Retina (tissue), 1 donor: ENCODE data around the gene POLR2E.

Source experiments
- DNase-seq: peaks from one replicate; pipeline ENCODE4 v3.0.0-alpha.2; 2016

The POLR2E gene

DNA sequence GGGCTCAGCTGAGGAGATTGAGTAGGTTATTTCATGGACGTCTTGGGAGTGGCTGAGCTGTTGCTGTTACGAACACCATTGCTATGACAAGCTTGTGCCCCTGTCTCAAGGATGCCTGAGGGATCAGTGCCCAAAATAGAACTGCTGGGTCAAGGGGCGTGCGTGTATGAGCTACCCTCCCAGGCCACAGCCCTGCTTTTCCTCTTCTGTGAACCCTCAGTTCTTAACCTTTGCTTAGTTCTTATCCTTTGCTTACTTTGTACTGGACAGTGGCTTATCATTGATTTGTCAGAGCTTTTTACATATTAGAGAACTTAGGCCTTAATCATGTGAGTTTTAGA is 19.2 kb downstream of the POLR2E start:
- no peak for DNase-seq

DNA sequence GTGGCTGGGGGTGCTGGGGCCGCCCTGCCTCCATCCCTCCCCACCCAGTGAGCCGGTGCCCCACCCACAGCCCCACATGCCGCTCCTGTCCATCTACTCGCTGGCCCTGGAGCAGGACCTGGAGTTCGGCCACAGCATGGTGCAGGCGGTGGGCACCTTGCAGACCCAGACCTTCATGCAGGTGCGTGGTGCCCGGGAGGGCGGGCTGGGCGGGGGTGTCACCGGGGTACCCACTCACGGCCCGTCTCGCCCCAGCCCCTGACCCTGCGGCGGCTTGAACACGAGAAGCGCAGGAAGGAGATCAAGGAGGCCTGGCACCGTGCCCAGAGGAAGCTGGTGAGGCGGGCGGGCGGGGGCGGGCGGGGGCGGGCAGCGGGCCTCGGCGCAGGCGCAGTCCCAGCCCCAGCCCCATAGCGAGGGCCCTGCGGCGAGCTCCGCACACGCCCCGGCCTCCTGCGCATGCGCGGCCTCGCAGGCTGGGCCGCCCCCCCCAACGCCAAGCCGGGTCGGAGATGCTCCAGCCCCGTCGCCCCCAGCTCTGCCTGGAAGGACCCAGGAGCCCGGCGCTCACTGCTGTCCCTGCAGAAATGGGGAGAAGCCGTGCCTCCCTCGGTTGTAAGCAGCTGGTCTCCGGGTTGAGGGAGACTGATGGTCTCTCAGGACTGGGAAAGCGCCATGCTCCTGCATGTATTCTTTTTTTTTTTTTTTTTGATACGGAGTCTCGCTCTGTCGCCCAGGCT is 20.5 kb downstream of the POLR2E start:
- no peak for DNase-seq

DNA sequence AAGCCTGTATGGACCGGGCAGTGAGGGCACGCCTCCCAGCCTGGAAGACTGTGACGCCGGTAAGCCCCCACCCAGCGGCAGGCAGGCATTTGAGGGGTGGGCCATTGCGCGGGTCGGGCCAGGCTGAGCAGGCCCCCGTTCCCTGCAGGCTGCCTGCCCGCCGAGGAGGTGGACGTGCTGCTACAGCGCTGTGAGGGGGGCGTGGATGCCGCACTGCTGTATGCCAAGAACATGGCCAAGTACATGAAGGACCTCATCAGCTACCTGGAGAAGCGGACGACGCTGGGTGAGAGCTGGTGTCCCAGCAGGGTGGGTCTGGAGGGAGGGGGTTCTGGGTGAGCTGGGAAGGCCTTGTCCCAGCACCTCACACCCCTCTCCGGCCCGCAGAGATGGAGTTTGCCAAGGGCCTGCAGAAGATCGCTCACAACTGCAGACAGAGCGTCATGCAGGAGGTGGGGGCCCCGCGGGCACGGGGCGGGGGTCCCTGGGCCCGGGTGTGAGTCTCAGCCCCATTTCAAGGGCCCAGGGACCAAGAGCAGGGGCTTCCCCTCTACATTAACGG is 21.1 kb downstream of the POLR2E start:
- no peak for DNase-seq

DNA sequence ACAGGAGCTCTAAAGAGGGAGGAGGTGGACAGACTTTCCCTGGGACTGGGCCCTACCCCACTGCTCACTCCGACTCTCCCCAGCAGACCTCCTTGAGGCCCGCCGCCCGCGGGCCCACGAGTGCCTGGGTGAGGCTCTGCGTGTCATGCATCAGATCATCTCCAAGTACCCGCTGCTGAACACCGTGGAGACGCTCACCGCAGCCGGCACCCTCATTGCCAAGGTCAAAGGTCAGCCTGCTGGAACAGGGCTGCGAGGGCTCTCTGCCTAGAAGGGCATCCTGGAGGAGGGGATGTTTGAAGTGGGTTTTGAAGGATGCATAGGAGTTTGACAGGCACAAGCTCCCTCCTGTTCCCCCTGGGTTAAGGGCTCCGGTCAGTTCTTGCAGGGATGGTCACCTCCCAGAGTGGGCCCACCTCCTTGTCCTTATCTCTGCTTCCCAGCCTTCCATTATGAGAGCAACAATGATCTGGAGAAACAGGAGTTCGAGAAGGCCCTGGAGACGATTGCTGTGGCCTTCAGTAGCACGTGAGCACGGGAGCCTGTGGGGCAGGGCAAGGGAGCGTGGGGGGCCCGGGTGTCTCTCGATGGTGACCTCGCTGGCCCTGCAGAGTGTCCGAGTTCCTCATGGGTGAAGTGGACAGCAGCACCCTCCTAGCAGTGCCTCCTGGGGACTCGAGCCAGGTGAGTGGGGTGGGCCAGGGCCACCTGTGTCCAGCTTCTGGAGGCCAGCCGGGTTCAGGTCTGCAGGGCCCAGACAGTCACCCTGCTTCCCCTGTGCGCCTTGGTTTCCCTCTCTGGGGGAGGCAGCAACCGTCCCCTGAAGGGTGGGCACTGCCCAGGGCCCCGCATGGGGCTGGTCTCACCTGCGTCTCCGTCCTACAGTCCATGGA is 21.9 kb downstream of the POLR2E start:
- DNase-seq: no peak

DNA sequence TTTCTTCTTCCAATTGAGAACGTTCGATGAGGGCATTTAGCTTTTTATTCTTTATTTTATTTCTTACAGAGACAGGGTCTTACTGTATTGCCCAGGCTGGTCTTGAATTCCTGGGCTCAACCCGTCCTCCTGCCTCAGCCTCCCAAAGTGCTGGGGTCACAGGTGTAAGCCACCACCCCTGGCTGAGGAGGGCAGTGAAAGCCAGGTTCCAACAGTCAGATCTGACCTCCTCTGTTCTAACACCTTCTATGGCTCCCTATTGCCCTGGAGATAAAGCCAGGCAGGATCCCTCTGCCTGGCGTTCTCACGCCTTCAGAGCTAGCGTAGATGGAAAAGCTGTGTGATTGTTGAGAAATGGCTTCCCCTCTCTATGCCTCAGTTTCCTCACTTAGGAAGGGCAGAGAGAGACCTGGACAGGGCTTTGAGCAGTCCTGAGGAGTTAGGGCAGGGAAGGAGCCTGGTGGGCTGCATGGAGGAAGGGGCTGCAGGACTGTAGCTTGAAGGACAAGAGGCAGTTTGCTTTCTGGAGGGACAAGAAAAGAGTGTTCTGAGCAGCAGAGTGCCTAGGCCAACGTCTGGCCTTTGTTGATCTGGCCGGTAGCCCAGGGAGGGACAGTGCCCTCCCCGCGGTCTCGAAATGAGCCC is 22.7 kb downstream of the POLR2E start:
- no peak for DNase-seq

DNA sequence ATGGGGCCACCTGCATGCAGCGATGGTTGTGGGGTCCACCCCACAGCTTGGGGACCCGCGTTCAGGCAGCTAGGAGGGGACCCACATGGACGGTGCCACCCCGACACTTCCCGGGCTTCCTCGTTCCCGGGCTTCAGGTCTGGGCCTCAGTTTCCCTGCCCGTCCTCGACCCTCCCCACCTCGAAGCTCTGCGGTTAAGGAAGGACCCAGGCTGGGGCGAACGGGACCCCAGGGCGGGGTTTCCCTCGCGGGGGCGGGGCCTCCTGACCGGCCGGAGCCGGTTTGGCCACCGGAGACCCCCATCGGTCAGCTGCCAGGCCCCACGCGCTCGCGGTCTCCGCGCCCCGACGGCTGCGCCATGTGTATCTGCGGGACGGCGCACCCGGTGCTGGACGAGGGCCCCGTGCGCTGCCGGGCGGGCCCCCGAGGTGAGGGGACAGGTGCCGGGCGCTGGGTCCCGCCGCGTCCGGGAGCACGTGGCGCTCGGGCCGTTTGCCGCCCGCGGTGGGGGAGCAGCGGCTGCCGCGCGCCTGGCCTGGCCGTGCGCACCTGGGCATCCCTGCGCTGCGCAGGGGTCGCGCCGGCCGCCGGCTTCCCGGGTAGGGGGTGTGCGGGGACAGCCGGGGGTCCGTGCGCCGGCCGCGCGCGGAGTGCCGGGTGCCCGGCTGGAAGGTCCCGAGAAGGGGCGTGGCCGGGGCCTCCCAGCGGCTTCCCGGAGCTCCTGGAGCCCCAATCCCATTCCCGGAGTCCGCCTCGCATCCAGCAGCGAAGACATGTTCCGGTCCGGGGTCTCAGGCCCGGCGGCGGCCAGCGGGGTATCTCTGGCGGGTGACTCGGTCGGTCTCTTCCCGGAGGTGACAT is 24.0 kb downstream of the POLR2E start:
- peak; percentile 19 for DNase-seq

DNA sequence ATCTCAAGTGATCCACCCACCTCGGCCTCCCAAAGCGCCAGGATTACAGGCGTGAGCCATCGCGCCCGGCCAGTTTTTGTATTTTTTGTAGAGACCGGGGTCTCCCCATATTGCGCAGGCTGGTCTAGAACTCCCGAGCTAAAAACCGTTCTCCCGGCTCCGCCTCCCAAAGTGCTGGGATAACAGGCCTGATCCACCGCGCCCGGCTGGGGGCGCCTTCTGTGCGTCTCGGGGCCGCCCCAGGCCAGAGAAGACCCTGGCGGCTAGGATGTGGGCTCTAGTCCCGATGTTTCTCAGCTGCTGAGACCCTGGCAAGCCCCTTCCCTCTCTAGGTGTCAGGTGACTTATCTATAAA is 24.6 kb downstream of the POLR2E start:
- no peak for DNase-seq

DNA sequence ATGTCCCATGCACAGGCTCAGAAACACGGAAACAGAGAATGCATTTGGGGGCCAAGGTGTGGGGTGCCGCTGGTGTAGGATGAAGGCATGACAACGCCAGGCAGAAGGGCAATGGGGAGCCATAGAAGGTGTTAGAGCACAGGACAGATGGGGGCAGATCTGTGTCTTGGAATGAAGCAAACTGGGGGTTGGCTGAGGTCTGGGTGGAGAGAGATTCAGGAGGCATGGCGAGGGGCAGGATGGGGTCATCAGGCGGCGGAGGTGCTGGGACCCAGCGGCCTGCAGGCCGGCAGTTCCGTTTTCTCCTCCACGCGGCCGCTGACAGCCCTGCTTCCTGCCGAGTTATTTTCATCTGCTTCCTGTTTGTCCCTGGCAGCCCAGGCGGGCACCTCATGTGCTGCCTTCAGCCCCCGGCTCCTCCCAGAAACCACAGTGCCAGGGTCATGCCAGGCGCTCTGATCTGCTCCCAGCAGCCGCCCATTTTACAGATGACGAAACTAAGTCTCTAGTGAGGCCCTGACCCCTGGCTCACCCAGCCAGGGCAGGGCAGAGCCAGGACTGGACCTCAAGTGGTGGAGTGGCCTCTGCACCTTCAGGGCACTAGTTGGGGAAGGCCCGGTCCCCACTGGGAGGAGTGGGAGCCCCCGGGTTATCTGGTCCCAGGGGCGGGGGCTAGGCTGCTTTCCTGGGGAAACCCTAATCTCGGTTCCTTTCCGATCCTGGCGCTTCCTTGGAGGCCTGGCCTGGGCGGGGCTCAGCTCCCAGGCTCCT is 26.0 kb downstream of the POLR2E start:
- DNase-seq: no peak

DNA sequence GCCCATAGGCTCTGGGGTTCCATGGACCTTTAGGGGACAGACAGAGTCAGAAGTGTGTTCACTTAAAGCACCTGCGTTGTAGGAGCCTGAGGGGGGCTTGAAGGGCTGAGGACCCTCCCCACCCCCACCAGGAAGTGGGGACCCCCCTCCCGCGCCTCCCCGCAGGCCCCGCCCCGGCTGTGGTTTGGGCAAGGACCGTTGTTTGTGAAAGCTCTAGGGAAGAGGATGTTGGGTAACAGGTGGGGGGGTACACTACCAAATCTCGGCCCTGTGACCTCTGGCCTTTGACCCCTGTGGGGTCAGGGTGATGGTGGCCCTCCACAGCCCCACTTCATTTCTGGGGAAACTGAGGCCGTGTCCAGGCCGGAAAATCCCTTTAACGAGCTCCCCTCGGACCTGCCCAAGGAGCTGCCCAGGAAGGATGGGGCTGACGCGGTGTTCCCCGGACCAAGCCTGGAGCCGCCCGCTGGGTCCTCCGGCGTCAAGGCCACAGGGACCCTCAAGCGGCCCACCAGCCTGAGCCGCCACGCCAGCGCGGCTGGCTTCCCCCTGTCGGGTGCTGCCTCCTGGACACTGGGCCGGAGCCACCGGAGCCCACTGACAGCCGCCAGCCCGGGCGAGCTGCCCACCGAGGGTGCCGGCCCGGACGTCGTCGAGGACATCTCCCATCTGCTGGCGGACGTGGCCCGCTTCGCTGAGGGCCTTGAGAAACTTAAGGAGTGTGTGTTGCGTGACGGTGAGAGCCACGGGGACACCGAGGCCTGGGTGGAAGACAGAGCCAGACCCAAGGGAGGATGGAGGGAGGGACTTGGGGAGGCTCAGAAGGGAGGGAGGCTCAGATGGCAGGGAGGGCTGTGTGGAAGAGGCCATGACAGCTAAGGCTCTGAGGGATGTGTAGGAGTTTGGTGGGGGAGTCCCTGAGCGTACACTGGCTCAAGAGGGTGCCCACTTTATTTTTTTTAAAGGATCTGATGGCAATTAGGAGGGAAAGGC is 26.9 kb downstream of the POLR2E start:
- DNase-seq: no peak

DNA sequence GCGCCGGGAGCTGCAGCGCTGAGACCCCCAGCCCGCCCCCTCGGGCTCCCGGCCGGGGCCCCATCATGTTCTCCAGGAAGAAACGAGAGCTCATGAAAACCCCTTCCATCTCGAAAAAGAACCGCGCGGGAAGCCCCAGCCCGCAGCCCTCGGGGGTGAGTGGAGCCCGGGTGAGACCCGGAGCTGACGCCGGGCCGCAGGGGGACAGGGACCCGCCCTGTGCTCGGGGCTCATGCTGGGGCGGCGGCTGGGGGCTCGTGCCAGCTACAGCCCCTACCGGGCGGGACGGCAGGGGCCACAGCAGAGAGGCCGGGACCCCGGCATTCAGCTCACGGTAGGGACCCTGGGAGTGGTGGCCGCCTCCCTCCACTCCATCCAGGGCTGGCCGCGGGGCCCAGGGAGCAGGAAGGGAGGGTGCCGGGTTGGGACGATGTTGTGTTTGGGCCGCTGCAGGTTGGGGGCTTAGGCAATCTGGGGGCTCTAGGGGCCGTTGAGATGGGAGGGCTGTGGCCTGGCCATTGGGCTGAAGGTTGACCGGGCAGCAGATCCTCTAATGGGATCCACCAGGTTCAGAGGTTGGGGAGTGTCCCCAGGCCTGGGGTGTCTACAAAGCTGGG is 27.7 kb downstream of the POLR2E start:
- DNase-seq: no peak

DNA sequence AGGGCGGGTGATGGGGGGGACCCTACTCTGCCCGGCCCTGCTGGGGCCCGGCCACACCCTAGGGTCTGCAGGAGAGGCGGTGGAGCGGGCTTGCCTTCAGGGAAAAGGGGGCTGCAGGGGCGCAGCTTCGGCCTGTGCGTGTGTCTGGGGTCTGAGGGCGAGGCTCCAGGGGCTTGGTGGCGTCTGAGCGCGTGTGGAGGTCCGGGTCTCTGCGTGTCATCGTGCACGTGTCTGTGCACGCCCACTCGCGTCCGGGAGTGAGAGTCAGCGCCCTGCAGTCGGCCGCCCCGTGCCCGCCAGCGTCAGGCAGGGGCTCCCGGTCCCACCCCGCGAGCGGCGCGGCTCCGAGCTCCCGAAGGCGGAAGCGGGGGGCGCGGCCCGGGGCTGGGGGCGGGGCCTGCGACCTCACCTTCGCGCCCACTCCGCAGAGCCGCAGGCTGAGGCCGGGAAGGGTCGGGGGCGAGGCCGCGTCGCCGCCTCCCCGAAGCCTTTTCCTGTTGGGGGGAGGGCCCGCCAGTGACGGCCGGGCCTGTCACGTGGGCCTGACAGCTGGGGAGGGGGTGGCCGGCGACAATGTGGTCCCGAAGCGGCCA is 28.3 kb downstream of the POLR2E start, which contains the start of gene ARHGAP45:
ARHGAP45 (plus strand) TSS at position 420 of the 593 bp plus-strand sequence. CDS start 239 bp downstream, outside the sequence.
- DNase-seq: no peak

DNA sequence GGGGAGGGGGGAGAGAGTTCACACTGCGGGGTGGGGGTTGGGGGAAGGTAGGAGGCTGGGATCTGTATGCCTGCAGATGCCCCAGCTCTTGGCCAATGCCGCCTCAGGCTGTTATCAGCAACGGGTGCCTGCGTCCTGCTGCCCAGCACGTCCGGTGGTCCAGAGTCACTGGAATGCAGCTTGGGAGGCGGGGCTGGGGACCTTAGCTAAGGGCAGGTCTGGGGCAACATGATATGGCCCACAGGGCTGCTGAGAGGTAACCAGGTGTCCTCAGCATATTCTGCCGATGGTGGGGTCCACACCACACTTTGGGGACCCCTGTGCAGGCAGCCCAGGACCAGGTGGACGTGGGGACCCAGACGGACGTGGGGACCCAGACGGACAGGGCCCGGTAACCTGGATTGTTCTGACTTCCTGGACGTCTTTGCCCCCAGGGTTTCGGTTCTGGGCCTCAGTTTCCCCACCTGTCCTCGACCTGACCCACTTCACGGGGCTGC is 28.9 kb downstream of the POLR2E start:
- no peak for DNase-seq

DNA sequence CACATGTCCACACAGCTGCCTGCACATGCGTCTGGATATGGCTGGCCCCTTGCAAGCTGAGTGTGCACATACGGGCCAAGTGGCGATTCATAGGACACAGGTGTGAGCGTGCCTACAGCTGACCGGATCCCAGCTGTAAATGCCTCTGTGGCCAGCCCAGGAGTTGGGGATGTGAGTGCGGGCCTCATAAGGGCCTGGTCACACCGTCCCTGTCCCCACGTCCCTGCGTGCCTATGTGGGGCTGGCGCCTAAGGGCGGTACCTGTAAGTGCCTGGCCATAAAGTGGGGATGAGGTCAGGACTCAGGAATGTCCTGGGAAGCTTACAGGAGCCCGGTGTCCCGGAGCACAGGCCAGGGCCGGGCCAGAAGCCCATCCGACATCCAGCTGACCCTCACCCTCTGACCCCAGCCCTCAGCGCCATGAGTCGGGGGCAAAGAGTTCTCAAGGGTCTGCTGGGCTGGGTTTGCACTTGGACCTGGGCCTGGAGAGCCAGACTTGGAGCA is 29.5 kb downstream of the POLR2E start:
- DNase-seq: no peak

DNA sequence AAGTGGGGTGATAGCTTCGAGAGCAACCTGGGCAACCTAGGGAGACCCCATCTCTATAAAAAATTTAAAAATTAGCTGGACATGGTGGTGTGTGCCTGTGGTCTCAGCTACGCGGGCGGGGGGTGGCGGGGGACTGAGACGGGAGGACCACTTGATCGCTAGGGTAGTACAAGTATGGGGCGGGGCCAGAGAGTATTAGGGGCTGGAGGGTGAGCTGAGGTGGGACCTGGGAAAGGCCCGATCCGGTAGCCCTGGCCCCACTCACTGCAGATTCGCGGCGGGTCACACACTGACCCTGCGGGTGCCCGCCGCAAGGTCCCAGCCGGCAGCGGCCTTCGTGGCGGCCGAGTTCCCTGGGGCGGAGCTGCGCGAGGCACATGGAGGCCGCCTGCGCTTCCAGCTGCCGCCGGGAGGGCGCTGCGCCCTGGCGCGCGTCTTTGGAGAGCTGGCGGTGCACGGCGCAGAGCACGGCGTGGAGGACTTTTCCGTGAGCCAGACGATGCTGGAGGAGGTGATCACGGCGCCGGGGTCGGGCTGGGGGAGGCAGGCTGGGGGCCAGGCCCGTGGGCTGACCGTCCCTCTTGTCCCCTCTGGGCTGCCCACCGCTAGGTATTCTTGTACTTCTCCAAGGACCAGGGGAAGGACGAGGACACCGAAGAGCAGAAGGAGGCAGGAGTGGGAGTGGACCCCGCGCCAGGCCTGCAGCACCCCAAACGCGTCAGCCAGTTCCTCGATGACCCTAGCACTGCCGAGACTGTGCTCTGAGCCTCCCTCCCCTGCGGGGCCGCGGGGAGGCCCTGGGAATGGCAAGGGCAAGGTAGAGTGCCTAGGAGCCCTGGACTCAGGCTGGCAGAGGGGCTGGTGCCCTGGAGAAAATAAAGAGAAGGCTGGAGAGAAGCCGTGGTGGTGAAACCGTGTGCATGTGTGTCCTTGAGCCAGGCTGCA is 30.2 kb downstream of the POLR2E start:
- peak; percentile 82 for DNase-seq

DNA sequence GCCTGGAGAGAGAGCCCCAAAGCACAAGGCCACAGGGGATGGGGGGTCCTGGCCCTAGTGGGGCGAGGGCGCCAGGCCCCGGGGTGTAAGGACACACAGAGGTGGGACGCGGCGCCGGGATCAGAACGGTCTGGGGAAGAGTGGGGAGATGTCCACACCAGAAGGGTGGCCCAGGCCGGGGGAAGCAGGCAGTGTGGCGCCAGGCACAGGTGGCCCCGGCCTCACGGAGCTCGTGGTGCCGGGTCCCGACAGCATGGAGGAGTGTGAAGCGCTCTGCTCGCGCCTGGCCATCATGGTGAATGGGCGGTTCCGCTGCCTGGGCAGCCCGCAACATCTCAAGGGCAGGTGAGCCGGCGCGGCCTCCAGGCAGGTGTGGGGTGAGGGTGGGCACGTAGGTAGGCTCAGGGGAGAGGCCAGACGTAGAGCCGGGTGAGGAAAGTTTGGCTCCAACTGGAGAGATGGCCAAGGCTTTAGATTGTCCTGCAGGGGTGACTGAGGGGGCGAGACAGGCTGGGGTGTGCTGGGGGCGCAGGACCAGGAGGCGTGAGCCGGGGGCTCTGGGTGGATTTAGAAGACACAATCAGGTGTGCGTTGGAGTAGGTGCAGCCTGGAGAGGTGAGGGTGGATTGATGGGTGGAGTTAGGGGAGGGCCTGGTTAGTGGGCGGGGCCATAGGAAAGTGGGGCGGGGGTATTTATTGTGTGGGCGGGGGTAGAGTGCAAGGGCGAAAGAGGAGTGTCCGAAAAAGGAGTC is 31.1 kb downstream of the POLR2E start:
- no peak for DNase-seq

DNA sequence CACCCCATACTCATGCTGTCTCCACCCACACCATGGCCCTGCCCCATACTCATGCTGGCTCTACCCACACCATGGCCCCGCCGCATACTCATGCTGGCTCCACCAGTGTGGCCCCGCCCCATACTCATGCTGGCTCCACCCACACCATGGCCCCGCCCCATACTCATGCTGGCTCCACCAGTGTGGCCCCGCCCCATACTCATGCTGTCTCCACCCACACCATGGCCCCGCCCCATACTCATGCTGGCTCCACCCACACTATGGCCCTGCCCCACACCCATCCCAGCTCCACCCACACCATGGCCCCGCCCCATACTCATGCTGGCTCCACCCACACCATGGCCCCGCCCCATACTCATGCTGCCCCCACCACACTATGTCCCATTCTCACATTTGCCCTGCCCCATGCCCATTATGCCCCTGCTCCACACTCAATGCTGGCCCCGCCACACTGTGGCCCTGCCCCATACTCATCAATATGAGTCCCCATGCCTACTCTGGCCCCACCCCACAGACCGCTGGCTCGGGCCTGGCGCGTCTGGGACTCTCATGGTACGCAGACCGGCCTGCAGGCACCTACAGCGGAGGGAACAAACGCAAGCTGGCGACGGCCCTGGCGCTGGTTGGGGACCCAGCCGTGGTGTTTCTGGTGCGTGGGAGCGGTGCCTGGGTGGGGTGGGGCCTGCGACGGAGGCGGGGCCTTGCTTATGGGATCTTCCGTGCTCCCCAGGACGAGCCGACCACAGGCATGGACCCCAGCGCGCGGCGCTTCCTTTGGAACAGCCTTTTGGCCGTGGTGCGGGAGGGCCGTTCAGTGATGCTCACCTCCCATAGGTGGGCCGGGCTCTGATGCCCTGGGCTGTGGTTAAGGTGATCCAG is 31.9 kb downstream of the POLR2E start:
- no peak for DNase-seq
